NB4 (cell line): ENCODE measurements around the gene SNX2.

Experiments used
- DNase-seq: peaks from one replicate; pipeline ENCODE4 v3.0.0; 2010; ENCODE audit warnings: low read depth
- H3K4me3 ChIP-seq: one replicate; pipeline ENCODE4 v1.5.1; 2011; ENCODE audit warnings: mild to moderate bottlenecking, low read depth, low read length, moderate library complexity
- CTCF ChIP-seq: IDR thresholded peaks from one replicate; pipeline ENCODE4 v1.5.1; 2012; ENCODE audit warnings: low read depth, low read length
- MAX ChIP-seq: IDR thresholded peaks from 2 replicates; pipeline ENCODE4 v1.6.1; 2011; ENCODE audit warnings: low read depth, low read length
- MYC ChIP-seq: IDR thresholded peaks from 2 replicates; pipeline ENCODE4 v1.6.1; 2011; ENCODE audit warnings: low read depth, low read length
- POLR2A ChIP-seq: IDR thresholded peaks from 2 replicates; pipeline ENCODE4 v1.6.1; 2011; ENCODE audit warnings: mild to moderate bottlenecking; ENCODE audit not compliant: insufficient read length; ENCODE audit errors: extremely low read depth

The SNX2 gene

GRCh38 chr5:122774861-122775549, at the start of gene SNX2:
TSS of gene SNX2 (plus strand) at chr5:122775080. CDS start at chr5:122775104, 24 bp downstream.
- peak within 1 kb of the TSS; percentile 87 for H3K4me3 ChIP-seq
- peak; percentile 76 for TF ChIP-seq POLR2A
- peak; percentile 81 for TF ChIP-seq MAX
- TF ChIP-seq CTCF, result no peak
- peak; percentile 57; the same call in 1 of the 2 replicates for TF ChIP-seq MYC
- peak; percentile 88 for DNase-seq

GRCh38 chr5:122727112-122727541, 47.8 kb upstream of the SNX2 start:
- TF ChIP-seq MYC (no peak), MAX (no peak), CTCF (no peak), POLR2A (no peak)
- H3K4me3 ChIP-seq, result no peak overlapping the region
- DNase-seq, result no peak

GRCh38 chr5:122730037-122730436, 44.8 kb upstream of the SNX2 start:
- no peak for TF ChIP-seq MAX
- TF ChIP-seq POLR2A, result no peak
- H3K4me3 ChIP-seq, result no peak overlapping the region
- DNase-seq, result no peak

- TF ChIP-seq CTCF (no peak), MYC (no peak), MAX (no peak), POLR2A (no peak)
- no peak for DNase-seq
- no peak overlapping the region for H3K4me3 ChIP-seq
These were observed 44.4 kb upstream of the SNX2 start for GRCh38 chr5:122730456-122730855.

- TF ChIP-seq MYC (no peak), POLR2A (no peak), MAX (no peak), CTCF (no peak)
These were observed 38.6 kb upstream of the SNX2 start for GRCh38 chr5:122736086-122736845.

GRCh38 chr5:122738088-122738487, 36.8 kb upstream of the SNX2 start:
- TF ChIP-seq MYC, result no peak
- TF ChIP-seq POLR2A, result no peak
- TF ChIP-seq MAX, result no peak
- H3K4me3 ChIP-seq, result no peak overlapping the region
- DNase-seq, result no peak

More at GRCh38 chr5:122736086-122736845, 38.6 kb upstream of the SNX2 start:
- no peak overlapping the region for H3K4me3 ChIP-seq
- DNase-seq, result no peak
